H9 (cell line): ENCODE measurements around the gene FAM9B. TPM values are rescaled to one million over a fixed set of nuclear protein-coding genes. Genes with fewer than 3 reads are reported as not detected.

Experiments used
- DNase-seq: peaks from one replicate; pipeline ENCODE4 v3.0.0-alpha.2; 2017
- H2AFZ ChIP-seq: one replicate; pipeline ENCODE4 v1.6.1; 2013; ENCODE audit warnings: mild to moderate bottlenecking, low read length, control low read depth, moderate library complexity
- H2AK5ac ChIP-seq: 2 replicates; pipeline ENCODE4 v1.6.1; 2013; ENCODE audit warnings: low read length, control low read depth, mixed read lengths; ENCODE audit not compliant: insufficient read length
- H2BK120ac ChIP-seq: one replicate; pipeline ENCODE4 v1.6.1; 2013; ENCODE audit warnings: low read depth, mild to moderate bottlenecking, low read length, control low read depth, inconsistent platforms; ENCODE audit not compliant: poor library complexity, severe bottlenecking
- H2BK12ac ChIP-seq: 2 replicates; pipeline ENCODE4 v1.6.1; 2013; ENCODE audit warnings: low read length, control low read depth, mixed read lengths, low read depth; ENCODE audit not compliant: insufficient read length
- H2BK15ac ChIP-seq: 2 replicates; pipeline ENCODE4 v1.6.1; 2013; ENCODE audit warnings: low read depth, low read length, control low read depth
- H2BK20ac ChIP-seq: one replicate; pipeline ENCODE4 v1.6.1; 2013; ENCODE audit warnings: low read depth, mild to moderate bottlenecking, low read length, control low read depth, inconsistent platforms; ENCODE audit not compliant: poor library complexity, severe bottlenecking
- H2BK5ac ChIP-seq: 2 replicates; pipeline ENCODE4 v1.6.1; 2013; ENCODE audit warnings: low read length, control low read depth, mixed read lengths; ENCODE audit not compliant: insufficient read length
- H3K14ac ChIP-seq: 2 replicates; pipeline ENCODE4 v1.6.1; 2013; ENCODE audit warnings: low read length, control low read depth; ENCODE audit not compliant: insufficient read depth
- H3K18ac ChIP-seq: 2 replicates; pipeline ENCODE4 v1.6.1; 2013; ENCODE audit warnings: low read depth, mild to moderate bottlenecking, mixed read lengths, low read length, control low read depth; ENCODE audit not compliant: insufficient read length
- H3K23ac ChIP-seq: 2 replicates; pipeline ENCODE4 v1.6.1; 2013; ENCODE audit warnings: low read length, control low read depth, mixed read lengths, low read depth; ENCODE audit not compliant: insufficient read length
- H3K23me2 ChIP-seq: 2 replicates; pipeline ENCODE4 v1.6.1; 2013; ENCODE audit warnings: low read depth, mild to moderate bottlenecking, mixed read lengths, low read length, control low read depth; ENCODE audit not compliant: insufficient read length, poor library complexity, severe bottlenecking
- H3K27ac ChIP-seq: 2 replicates; pipeline ENCODE4 v1.5.1; 2013; ENCODE audit warnings: low read length, control low read depth, mixed read lengths, low read depth; ENCODE audit not compliant: insufficient read length
- H3K27me3 ChIP-seq: 2 replicates; pipeline ENCODE4 v1.6.1; 2013; ENCODE audit warnings: low read length, control low read depth, inconsistent platforms; ENCODE audit not compliant: insufficient read depth
- H3K4ac ChIP-seq: 2 replicates; pipeline ENCODE4 v1.6.1; 2013; ENCODE audit warnings: low read depth, mild to moderate bottlenecking, control low read depth, inconsistent platforms, low read length, moderate library complexity
- H3K4me1 ChIP-seq: 2 replicates; pipeline ENCODE4 v1.6.1; 2013; ENCODE audit warnings: low read length, control low read depth, inconsistent platforms; ENCODE audit not compliant: insufficient read depth
- H3K4me2 ChIP-seq: 2 replicates; pipeline ENCODE4 v1.6.1; 2013; ENCODE audit warnings: low read length, control low read depth, mixed read lengths; ENCODE audit not compliant: insufficient read length, insufficient read depth
- H3K56ac ChIP-seq: 2 replicates; pipeline ENCODE4 v1.6.1; 2013; ENCODE audit warnings: low read depth, mild to moderate bottlenecking, mixed read lengths, low read length, control low read depth; ENCODE audit not compliant: insufficient read length
- H3K79me1 ChIP-seq: 2 replicates; pipeline ENCODE4 v1.6.1; 2013; ENCODE audit warnings: low read depth, mild to moderate bottlenecking, moderate library complexity, low read length, control low read depth, inconsistent platforms; ENCODE audit not compliant: insufficient read depth, poor library complexity, severe bottlenecking
- H3K79me2 ChIP-seq: 2 replicates; pipeline ENCODE4 v1.6.1; 2013; ENCODE audit warnings: low read length, control low read depth, inconsistent platforms; ENCODE audit not compliant: insufficient read depth
- H3K9ac ChIP-seq: 2 replicates; pipeline ENCODE4 v1.6.1; 2013; ENCODE audit warnings: low read length, control low read depth, mixed read lengths; ENCODE audit not compliant: insufficient read length; ENCODE audit errors: extremely low read depth
- H3K9me3 ChIP-seq: one replicate; pipeline ENCODE4 v1.6.1; 2013; ENCODE audit warnings: low read depth, low read length, inconsistent platforms; ENCODE audit not compliant: control insufficient read depth
- H3T11ph ChIP-seq: one replicate; pipeline ENCODE4 v1.6.1; 2013; ENCODE audit warnings: mild to moderate bottlenecking, low read length, control low read depth, inconsistent platforms
- H4K20me1 ChIP-seq: one replicate; pipeline ENCODE4 v1.6.1; 2013; ENCODE audit not compliant: control insufficient read depth, insufficient read length, insufficient read depth
- H4K5ac ChIP-seq: 2 replicates; pipeline ENCODE4 v1.6.1; 2013; ENCODE audit warnings: low read depth, mild to moderate bottlenecking, mixed read lengths, low read length, control low read depth; ENCODE audit not compliant: insufficient read length
- H4K8ac ChIP-seq: replicated peaks from 2 replicates; pipeline ENCODE4 v1.6.1; 2013; ENCODE audit warnings: low read length, control low read depth, mixed read lengths, low read depth; ENCODE audit not compliant: insufficient read length
- H4K91ac ChIP-seq: 2 replicates; pipeline ENCODE4 v1.6.1; 2013; ENCODE audit warnings: low read depth, mild to moderate bottlenecking, moderate library complexity, mixed read lengths, low read length, control low read depth; ENCODE audit not compliant: insufficient read length
- H3K27ac Mint-ChIP-seq, 3 experiments: 2 replicates in 2 of 3; 3 replicates in 1 of 3; pipeline ENCODE4 v1.8.0; 2020 to 2021; ENCODE audit warnings: mixed read lengths in 3 of 3, mild to moderate bottlenecking in 1 of 3, moderate library complexity in 1 of 3
- H3K27me3 Mint-ChIP-seq: 2 replicates; pipeline ENCODE4 v1.8.0; 2021; ENCODE audit warnings: low read depth, mild to moderate bottlenecking, moderate library complexity, mixed read lengths
- H3K36me3 Mint-ChIP-seq, 3 experiments: 2 replicates in 2 of 3; 3 replicates in 1 of 3; pipeline ENCODE4 v1.8.0; 2020 to 2021; ENCODE audit warnings: low read depth in 3 of 3, mixed read lengths in 3 of 3; ENCODE audit not compliant: insufficient read depth in 1 of 3
- H3K4me1 Mint-ChIP-seq, 2 experiments: 2 replicates each; pipeline ENCODE4 v1.8.0; 2020; ENCODE audit warnings: mixed read lengths in 2 of 2
- H3K4me3 Mint-ChIP-seq, 2 experiments: 2 replicates in 1 of 2; 3 replicates in 1 of 2; pipeline ENCODE4 v1.8.0; 2020 to 2021; ENCODE audit warnings: mild to moderate bottlenecking in 2 of 2, mixed read lengths in 2 of 2, moderate library complexity in 1 of 2
- H3K9me3 Mint-ChIP-seq, 2 experiments: 2 replicates in 1 of 2; 3 replicates in 1 of 2; pipeline ENCODE4 v1.8.0; 2020; ENCODE audit warnings: mild to moderate bottlenecking in 2 of 2, mixed read lengths in 2 of 2, moderate library complexity in 1 of 2
- WGBS: extraction: QIAGEN DNeasy Blood & Tissue Kit; methylation state at CpG from one replicate; pipeline ENCODE4 v1.1.7; 2013; ENCODE audit warnings: missing lambda C conversion rate, low lambda C conversion rate, mixed read lengths; ENCODE audit not compliant: insufficient read length; ENCODE audit errors: extremely low coverage; 5-methylcytosine and 5-hydroxymethylcytosine counted together
- total RNA-seq: library from RNA; stranded (reverse); gene quantifications from 2 replicates; pipeline ENCODE4 v1.2.1, GENCODE V29; 2021
- TF ChIP-seq, protein P1 (sequence below): fragments of 200-600 bp; sonication (generic); conservative IDR thresholded peaks from 3 replicates; pipeline ENCODE4 v1.8.0; 2021; ENCODE audit warnings: antibody characterized with exemption, mild to moderate bottlenecking

The FAM9B gene
- total RNA-seq, 1 experiment from 2014 or later: not detected

DNA sequence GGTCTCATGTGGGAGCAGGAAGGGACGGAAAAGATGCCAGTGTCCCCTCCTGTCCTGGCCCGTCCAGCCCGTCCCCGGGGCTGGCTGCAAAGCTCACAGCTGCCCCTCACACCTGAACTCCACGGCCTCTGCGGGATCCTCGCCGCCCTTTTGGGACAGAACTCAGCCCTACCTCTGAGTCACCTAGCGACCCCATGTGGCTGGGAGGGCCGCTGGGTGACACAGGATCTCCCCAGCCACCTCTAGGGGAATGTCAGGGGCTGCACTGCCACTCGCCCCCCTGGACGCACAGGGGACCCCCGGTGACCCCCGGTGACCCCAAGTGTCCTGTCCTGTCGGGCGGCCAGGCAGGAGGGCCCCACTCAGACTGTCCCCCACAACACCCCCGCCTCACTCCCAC, 748 bp downstream of the FAM9B start:
- no peak overlapping the region for H3K14ac ChIP-seq
- no peak overlapping the region for H3K9ac ChIP-seq
- H3K79me1 ChIP-seq: no peaks in the 10 kb centered on the region
- no peaks in the 10 kb centered on the region for H3K27me3 ChIP-seq
- no peaks in the 10 kb centered on the region for H3K9me3 ChIP-seq
- H3K4me2 ChIP-seq: no peak overlapping the region
- TF ChIP-seq, protein P1, sequence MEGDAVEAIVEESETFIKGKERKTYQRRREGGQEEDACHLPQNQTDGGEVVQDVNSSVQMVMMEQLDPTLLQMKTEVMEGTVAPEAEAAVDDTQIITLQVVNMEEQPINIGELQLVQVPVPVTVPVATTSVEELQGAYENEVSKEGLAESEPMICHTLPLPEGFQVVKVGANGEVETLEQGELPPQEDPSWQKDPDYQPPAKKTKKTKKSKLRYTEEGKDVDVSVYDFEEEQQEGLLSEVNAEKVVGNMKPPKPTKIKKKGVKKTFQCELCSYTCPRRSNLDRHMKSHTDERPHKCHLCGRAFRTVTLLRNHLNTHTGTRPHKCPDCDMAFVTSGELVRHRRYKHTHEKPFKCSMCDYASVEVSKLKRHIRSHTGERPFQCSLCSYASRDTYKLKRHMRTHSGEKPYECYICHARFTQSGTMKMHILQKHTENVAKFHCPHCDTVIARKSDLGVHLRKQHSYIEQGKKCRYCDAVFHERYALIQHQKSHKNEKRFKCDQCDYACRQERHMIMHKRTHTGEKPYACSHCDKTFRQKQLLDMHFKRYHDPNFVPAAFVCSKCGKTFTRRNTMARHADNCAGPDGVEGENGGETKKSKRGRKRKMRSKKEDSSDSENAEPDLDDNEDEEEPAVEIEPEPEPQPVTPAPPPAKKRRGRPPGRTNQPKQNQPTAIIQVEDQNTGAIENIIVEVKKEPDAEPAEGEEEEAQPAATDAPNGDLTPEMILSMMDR: no peak
- Mint-ChIP-seq H3K9me3 (peaks cover 2 to 36% of the 10 kb centered on the region in 2 experiments; a peak in 3 of 5 replicates), H3K27ac (no peak overlapping the region), H3K4me3 (no peak overlapping the region), H3K36me3 (peaks cover 0 to 3% (median 0%) of the 10 kb centered on the region in 3 experiments; a peak in 3 of 7 replicates), H3K4me1 (peaks cover 2% of the 10 kb centered on the region in 2 experiments), H3K27me3 (no peaks in the 10 kb centered on the region; the same call in 1 of the 2 replicates)
- H2BK5ac ChIP-seq: no peak overlapping the region
- H3K23ac ChIP-seq: no peak overlapping the region
- no peak overlapping the region for H3K4ac ChIP-seq
- H3K79me2 ChIP-seq: no peaks in the 10 kb centered on the region
- H4K91ac ChIP-seq: no peak overlapping the region
- H3K23me2 ChIP-seq: no peaks in the 10 kb centered on the region
- H3T11ph ChIP-seq: no peak overlapping the region
- H4K20me1 ChIP-seq: no peaks in the 10 kb centered on the region
- no peak overlapping the region for H2BK20ac ChIP-seq
- H2AFZ ChIP-seq: no peak overlapping the region
- no peak overlapping the region for H2AK5ac ChIP-seq
- no peaks in the 10 kb centered on the region for H3K4me1 ChIP-seq
- H2BK120ac ChIP-seq: no peak overlapping the region
- no CpG with 5 or more reads among the region's 17 CpGs for WGBS
- no peak overlapping the region for H3K18ac ChIP-seq
- no peak overlapping the region for H2BK15ac ChIP-seq
- H4K8ac ChIP-seq: no peak overlapping the region
- no peak overlapping the region for H4K5ac ChIP-seq
- H3K56ac ChIP-seq: no peak overlapping the region
- no peak overlapping the region for H2BK12ac ChIP-seq
- H3K27ac ChIP-seq: no peak overlapping the region
- DNase-seq: no peak
